ENCODE results near the gene VPREB3.
"Not testable (repeated sequence)": the region's sequence is repeated elsewhere in the genome, so short reads cannot be mapped to it uniquely, and the experiment has no call there.

Gene VPREB3

GRCh38 chr22:23763579-23763945 is 9.3 kb upstream of the VPREB3 start:
- no peak for DNase-seq

DNA sequence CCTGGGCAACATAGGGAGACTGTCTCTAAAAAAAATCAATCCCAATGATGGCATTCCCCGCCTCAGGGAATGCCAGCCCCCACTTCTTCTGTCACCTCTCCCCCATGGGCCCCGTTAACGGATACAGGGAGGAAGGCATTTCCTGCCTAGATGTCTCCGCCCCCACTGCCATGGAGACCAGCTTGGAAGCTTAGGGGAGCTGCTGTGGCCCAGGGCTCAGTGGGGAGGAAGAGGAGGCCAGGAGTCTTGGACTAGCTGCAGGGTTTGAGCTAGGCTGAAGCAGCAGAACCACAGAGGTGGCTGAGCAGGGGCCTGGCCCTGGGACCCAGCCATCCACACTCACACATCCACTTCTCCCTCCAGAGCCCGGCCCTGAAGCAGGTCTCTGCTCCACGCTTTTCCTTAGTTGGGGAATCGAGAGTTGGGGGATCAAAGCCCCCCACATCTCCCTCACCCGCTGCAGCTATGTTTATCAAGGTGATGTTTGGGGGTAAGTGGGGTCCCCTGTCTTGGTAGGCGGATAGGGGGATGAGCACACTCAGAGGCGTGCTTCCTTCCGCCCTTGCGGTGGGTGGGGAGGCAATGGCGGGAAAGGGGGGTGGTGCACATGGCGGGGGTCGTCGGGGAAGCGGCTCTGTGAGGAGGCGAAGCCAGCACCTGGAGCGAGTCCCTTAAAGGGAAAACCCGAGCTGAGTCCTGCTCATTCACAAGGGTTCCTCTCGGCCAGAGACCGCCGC is 8.8 kb upstream of the VPREB3 start, which contains the start of gene C22orf15:
TSS of gene C22orf15 (plus strand) at position 149 of the 737 bp plus-strand sequence. CDS start at position 466, 317 bp downstream.
- no peak for DNase-seq

- no peak for DNase-seq
Measured at GRCh38 chr22:23760056-23760455, 5.8 kb upstream of the VPREB3 start.

- DNase-seq = no peak
Measured at GRCh38 chr22:23759566-23759965, 5.3 kb upstream of the VPREB3 start.

DNA sequence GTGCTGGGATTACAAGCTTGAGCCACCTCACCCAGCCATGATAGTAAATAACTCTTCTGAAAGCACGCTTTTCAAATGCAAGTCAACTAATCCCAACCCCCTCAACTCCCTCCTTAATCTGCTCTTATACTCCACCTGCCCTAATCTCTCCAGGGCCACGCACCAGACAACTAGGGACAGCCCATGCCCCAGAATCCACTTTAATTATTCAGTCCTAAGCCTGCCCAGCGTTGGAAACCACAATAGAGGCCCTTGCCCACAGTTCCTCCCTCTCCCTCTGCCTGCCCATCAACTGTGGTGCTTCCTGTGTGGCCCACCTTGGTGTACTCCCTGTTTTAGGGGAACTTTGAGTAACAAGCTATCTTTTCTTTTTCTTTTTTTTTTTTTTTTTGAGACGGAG is 2.7 kb upstream of the VPREB3 start:
- no peak for DNase-seq

GRCh38 chr22:23755711-23756110 is 1.5 kb upstream of the VPREB3 start:
- DNase-seq = no peak

DNA sequence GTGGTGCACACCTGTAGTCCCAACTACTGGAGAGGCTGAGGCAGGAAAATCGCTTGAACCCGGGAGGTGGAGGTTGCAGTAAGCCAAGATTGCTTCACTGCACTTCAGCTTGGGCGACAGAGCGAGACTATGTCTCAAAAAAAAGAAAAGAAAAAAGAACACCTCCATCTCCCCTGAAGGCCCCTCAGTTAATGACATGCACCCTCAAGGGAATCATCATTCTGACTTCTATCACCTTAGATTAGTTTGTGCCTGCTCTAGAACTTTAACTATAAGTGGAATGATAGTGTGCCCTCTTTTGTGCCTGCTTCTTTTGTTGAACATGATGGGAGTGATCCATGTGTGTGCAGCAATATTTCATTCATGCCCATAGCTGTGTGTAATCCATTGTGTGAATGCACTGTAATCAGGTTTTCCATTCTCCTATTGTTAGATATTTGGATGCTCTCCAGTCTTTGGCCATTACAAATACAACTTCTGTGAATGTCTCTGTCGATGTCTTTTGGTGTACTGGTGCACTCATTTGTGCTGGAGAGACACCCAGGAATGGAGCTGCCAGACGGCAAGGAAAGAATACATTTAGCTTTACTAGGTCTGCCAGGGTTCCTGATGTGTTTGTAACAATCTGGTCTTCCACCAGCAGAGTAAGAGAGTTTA is 883 bp upstream of the VPREB3 start:
- peak; percentile 8 for DNase-seq

DNA sequence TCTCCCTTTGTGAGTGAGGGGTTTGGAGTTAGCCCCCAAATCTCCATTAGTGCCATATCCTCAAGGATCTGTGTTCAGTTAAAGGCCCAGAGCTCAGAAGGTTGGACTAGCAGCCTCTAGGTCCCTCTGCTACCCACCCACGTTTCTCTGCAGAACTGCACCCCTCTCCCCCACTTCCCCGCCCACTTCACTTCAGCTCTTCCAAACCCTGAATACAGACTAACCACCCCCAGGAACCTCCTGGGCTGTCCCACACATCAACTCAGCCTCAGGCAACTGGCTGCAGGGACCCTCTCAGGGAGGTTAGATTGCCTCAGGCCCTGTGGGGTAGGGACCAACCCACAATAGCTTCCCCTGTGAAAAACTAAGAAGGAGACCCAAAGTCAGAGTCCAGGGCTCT is 840 bp downstream of the VPREB3 start:
- DNase-seq = no peak

GRCh38 chr22:23752750-23753149 is 1.5 kb downstream of the VPREB3 start:
- no peak for DNase-seq

- DNase-seq = no peak
Measured at GRCh38 chr22:23752090-23752691, 2.0 kb downstream of the VPREB3 start.

- no peak for DNase-seq
Measured at GRCh38 chr22:23751441-23751996, 2.7 kb downstream of the VPREB3 start.

DNA sequence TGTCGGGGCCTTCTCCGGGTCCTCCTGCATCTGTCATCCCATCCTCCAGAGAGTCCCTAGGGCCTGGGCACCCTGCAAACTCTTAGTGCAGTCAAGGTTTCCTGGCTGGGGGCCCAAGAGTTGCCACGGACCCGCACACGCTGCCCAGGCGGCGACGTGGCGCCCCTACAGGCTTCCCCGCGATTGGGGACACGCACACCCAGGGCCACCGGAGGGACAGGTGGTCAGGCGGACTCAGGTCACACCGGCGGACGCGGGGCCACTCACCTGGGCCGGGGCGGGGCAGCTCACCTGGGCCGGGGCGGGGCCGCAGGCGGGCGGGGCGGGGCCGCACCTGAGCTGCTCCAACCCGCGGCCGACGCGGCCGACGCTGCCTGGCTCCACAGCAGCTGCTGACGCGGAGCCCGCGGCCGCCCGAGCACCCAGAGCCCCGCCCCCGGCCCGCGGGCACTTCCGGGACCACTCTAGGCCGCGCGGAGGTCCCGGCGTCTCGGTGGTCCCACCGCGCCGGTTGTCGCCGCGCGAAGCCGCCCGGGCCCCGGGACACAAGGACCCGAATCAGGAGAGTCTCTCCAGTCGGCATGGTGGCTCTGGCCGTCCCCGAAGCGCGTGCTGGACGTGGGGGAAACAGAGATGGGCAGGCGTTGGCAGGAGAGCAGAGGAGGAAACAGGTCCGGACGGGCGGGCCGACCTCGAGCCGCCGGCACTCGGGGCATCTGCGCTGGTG is 3.3 kb downstream of the VPREB3 start, which contains the start of gene ZNF70:
TSS of gene ZNF70 (minus strand) at position 399 of the 727 bp plus-strand sequence. CDS start 5,972 bp downstream, outside the sequence.
- peak; percentile 92 for DNase-seq

DNA sequence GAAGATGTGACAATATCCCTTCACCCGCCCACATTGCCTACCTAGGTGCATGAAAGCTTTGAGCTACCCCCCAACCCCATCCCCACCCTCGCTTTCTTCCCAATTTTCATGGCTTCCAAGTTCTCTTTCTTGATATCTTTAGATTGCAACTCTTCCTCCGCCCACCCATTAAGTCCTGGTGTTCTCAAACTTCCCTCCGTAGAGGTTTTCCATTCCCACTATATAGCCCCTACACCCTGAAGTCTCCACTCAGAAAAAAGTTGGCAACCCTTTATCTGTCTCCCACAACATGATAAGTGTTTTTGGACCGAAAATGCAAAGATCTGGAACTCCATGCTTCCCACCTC is 3.9 kb downstream of the VPREB3 start:
- no peak for DNase-seq

GRCh38 chr22:23749841-23750301 is 4.4 kb downstream of the VPREB3 start:
- DNase-seq = no peak

GRCh38 chr22:23745791-23746190 is 8.4 kb downstream of the VPREB3 start:
- no peak for DNase-seq

DNA sequence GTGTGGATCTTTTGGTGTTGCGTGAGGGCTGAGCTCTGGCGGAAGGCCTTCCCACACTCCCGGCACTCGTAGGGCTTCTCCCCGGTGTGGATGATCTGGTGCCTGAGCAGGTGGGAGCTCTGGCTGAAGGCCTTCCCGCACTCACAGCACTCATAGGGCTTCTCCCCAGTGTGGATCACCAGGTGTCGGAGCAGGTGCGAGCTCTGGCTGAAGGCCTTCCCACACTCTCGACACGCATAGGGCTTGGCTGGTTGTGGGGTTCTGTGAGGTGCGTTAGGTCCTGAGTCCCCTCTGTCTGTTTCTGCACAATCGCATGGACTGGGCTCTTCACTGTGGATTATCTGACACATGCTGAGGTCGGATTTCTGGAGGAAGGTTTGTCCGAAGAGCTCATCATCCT is 9.7 kb downstream of the VPREB3 start:
- no peak for DNase-seq

- DNase-seq = no peak
Measured at GRCh38 chr22:23744001-23744400, 10.2 kb downstream of the VPREB3 start.

- no peak for DNase-seq
Measured at GRCh38 chr22:23743303-23743705, 10.9 kb downstream of the VPREB3 start.

- no peak for DNase-seq
Measured at GRCh38 chr22:23742505-23743264, 11.5 kb downstream of the VPREB3 start.

DNA sequence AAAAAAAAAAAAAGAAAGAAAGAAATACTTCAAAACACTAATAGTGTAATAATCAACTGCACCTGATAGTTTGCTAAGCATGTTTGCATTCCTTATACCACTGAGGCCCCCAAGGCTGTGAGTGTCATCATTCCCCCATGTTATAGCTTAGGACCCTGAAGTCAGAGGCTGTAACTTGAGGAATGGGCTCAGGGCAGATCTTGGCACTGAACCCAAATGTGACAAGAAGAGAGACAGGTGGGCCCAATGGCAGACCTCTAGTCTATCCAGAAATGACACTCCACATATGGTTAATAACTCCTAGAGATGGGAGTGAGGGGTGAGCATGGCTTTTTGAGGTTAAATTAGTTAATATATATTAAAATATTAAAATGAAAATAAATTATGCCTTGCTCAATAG is 16.5 kb downstream of the VPREB3 start:
- no peak for DNase-seq

DNA sequence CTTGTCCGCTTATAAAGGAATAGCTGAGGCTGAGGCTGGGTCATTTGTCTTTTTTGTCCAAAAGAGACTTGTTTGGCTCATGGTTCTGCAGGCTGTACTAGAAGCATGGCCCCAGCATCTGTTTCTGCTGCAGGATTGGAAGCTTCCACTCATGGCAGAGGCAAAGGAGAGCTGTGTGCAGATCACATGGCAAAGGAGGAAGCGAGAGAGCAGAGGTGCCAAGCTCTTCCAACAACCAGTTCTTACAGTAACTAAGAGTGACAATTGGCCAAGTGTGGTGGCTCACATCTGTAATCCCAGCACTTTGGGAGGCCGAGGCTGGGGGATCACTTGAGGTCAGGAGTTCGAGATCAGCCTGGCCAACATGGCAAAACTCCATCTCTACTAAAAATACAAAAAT is 26.1 kb downstream of the VPREB3 start:
- DNase-seq = not testable (repeated sequence)

- no peak for DNase-seq
Measured at GRCh38 chr22:23722724-23723123, 31.5 kb downstream of the VPREB3 start.

Measured in NCI-H774 (cell line).